ENCODE measurements around the gene MORN3.

DNA sequence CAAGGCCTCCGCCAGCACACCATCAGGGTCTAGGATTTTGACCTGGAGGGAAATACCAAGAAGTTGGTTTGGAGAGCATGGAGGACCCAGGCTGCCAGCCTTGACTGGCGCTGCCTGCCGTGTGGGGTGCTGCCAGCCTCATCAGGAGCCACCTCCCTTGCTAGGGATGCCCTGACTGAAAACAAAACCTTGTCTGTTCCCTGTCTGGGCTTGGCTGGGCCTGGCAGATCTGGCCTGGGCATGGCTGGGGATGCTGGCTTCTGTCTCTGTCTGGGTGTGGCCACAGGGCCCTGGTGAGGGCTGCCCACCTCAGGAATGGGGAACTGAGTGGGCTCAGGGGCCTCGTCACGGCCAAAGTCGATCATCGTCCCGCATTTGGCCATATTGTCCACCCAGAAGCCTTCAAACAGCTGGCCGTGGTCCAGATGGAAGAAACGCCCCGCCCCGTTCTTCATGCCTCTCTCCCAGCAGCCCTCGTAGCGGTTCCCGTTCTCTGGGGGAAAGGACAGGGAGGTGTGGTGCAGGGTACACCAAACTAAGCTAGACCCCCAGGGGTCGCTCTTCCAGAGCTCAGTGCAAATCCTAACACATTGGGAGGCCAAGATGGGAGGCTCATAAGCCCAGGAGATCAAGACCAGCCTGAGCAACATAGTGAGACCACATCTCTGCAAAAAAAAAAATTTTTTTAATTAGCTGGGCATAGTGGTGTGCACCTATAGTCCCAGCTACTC, 16.5 kb downstream of the MORN3 start:
- TF ChIP-seq, protein P1, sequence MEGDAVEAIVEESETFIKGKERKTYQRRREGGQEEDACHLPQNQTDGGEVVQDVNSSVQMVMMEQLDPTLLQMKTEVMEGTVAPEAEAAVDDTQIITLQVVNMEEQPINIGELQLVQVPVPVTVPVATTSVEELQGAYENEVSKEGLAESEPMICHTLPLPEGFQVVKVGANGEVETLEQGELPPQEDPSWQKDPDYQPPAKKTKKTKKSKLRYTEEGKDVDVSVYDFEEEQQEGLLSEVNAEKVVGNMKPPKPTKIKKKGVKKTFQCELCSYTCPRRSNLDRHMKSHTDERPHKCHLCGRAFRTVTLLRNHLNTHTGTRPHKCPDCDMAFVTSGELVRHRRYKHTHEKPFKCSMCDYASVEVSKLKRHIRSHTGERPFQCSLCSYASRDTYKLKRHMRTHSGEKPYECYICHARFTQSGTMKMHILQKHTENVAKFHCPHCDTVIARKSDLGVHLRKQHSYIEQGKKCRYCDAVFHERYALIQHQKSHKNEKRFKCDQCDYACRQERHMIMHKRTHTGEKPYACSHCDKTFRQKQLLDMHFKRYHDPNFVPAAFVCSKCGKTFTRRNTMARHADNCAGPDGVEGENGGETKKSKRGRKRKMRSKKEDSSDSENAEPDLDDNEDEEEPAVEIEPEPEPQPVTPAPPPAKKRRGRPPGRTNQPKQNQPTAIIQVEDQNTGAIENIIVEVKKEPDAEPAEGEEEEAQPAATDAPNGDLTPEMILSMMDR (IDR thresholded peaks at IDR 0.05) = no peak
- no peak for TF ChIP-seq HDAC2 (IDR thresholded peaks at IDR 0.05)
- TF ChIP-seq RAD21 (conservative IDR thresholded peaks at IDR 0.05 in 1 of 2, IDR thresholded peaks at IDR 0.05 in 1 of 2) = no peak
- TF ChIP-seq RCOR1 (IDR thresholded peaks at IDR 0.05; ENCODE audit: low read depth, low read length) = no peak
- TF ChIP-seq POLR2A (IDR thresholded peaks at IDR 0.05; ENCODE audit: low read length) = no peak
- TF ChIP-seq, protein P2, sequence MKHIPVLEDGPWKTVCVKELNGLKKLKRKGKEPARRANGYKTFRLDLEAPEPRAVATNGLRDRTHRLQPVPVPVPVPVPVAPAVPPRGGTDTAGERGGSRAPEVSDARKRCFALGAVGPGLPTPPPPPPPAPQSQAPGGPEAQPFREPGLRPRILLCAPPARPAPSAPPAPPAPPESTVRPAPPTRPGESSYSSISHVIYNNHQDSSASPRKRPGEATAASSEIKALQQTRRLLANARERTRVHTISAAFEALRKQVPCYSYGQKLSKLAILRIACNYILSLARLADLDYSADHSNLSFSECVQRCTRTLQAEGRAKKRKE (CRISPR knock-in tag; IDR thresholded peaks at IDR 0.05; ENCODE audit: low read depth) = no peak
- TF ChIP-seq KDM5A (IDR thresholded peaks at IDR 0.05) = no peak
- no peak for TF ChIP-seq PHF8 (IDR thresholded peaks at IDR 0.05; ENCODE audit: borderline replicate concordance, low read depth)
- TF ChIP-seq RNF2 (IDR thresholded peaks at IDR 0.05; ENCODE audit: borderline replicate concordance, low read depth) = no peak
- TF ChIP-seq EP300 (IDR thresholded peaks at IDR 0.05) = no peak
- TF ChIP-seq RFX5 (IDR thresholded peaks at IDR 0.05) = no peak
- TF ChIP-seq, protein P3, sequence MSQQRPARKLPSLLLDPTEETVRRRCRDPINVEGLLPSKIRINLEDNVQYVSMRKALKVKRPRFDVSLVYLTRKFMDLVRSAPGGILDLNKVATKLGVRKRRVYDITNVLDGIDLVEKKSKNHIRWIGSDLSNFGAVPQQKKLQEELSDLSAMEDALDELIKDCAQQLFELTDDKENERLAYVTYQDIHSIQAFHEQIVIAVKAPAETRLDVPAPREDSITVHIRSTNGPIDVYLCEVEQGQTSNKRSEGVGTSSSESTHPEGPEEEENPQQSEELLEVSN (IDR thresholded peaks at IDR 0.05; ENCODE audit: borderline replicate concordance, low read depth) = no peak
